Thyroid gland (tissue), 4 donors: ENCODE data around the gene PEX14.

ENCODE experiments used
- POLR2A ChIP-seq, 2 donors: fragments of 450-650 bp; IDR thresholded peaks; one replicate each; pipeline ENCODE4 v1.6.1; 2017; ENCODE audit warnings: antibody characterized with exemption in 2 of 2, mild to moderate bottlenecking in 2 of 2, moderate library complexity in 1 of 2
- TF ChIP-seq, protein P1 (sequence below), 6 experiments: fragments of 200-600 bp in 3 of 6; fragments of 450-650 bp in 3 of 6; sonication (generic) in 3 of 6; IDR thresholded peaks; one replicate each; pipeline ENCODE4 v1.5.1; 2016 to 2019; ENCODE audit warnings: antibody characterized with exemption in 6 of 6, mild to moderate bottlenecking in 2 of 6, inconsistent platforms in 1 of 6, moderate library complexity in 1 of 6

DNA sequence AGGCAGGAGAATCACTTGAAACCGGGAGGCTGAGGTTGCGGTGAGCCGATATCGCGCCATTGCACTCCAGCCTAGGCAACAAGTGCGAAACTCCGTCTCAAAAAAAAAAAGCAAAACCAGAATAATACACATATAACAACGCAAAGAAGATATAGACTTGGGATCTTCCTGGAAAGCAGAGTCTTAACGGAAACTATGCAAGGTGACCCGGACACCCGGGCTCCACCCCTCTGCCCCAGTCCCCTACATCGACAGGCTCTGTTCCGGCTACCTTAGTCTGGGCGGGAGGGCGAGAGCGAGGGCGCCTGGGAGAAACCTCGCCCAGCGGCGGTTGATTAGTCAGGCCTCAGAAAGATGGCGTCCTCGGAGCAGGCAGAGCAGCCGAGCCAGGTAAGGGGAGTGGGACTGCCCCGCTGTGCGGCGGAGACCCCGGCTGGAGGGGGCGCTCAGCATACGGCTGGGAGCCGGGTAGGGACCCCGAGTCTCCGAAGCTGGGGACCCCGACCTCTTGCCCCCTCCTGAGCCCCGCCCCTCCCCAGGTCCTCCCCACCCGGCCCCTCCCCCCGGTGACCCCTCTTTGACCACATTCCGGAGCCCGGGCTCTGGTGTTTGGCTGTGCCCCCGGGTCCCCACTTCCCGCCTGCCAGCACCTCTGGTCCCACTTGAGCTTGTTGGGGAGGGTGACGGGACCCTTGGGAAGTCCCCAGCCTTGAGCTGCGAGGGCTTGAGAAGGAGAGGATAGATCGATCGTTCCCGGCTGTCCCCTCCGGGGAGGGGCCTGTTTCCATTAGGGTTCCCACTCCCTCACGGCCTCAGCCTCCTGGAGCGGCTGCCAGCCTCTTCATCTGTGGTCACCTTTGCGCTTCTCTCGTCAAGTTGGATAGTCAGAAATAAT is at the start of gene PEX14:
- TF ChIP-seq POLR2A (IDR thresholded peaks at IDR 0.05) = peak in 1 of 2 donors; percentile 42
- TF ChIP-seq, protein P1, sequence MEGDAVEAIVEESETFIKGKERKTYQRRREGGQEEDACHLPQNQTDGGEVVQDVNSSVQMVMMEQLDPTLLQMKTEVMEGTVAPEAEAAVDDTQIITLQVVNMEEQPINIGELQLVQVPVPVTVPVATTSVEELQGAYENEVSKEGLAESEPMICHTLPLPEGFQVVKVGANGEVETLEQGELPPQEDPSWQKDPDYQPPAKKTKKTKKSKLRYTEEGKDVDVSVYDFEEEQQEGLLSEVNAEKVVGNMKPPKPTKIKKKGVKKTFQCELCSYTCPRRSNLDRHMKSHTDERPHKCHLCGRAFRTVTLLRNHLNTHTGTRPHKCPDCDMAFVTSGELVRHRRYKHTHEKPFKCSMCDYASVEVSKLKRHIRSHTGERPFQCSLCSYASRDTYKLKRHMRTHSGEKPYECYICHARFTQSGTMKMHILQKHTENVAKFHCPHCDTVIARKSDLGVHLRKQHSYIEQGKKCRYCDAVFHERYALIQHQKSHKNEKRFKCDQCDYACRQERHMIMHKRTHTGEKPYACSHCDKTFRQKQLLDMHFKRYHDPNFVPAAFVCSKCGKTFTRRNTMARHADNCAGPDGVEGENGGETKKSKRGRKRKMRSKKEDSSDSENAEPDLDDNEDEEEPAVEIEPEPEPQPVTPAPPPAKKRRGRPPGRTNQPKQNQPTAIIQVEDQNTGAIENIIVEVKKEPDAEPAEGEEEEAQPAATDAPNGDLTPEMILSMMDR (IDR thresholded peaks at IDR 0.05) = no peak
